Measurements from ENCODE around the gene HS3ST3B1. TPM values are rescaled to one million over a fixed set of nuclear protein-coding genes. Genes with fewer than 3 reads are reported as not detected.

HS3ST3B1 gene
- total RNA-seq: 16.3 and 17.5 TPM in 2 replicates

DNA sequence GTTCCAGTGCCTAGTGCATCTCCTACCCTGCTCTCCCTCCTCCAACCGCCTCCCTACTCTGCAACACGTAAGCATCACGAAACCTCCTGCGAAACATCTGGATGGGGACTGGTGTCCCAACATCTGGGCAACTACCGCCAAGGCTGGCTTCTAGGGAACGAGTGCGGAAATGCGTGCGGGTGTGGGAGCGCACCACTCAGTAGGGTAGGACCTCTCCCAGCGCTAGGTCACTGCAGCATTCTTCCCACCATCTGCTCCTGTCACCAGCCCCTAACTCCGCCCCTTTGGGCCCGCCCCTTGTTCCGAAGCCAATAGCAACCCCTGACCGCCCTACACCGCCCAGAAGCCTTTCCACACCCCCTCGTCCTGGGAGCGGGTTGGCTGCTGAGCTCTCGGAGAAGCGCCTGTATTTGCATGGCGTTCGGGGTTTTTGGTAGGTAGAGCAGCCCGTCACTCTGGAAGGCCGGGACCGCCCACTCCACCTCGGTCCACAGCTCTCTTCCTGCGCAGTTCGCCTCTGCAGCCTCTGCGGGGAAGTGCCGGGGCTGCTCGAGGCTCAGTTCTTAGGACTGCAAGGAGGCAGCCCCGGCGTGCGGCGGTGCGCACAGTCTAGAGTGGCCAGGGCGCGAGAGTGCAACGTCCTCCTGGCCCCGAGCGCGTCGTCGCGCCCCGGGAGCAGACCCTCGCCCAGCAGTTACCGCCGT lies at the start of gene HS3ST3B1:
HS3ST3B1 (plus strand) TSS at position 507 of the 704 bp plus-strand sequence. CDS start 438 bp downstream, outside the sequence.

Other genes with a start within 250 kb of the HS3ST3B1 start
- gene COX10, start 231.6 kb upstream of the HS3ST3B1 start, total RNA-seq: 15.3 and 17.7 TPM in 2 replicates
- gene CDRT15, start 64.2 kb upstream of the HS3ST3B1 start, total RNA-seq: not detected in 2 replicates

Data from bronchus fibroblast of lung (primary cell).